HEK293 (cell line): ENCODE results near the gene CACTIN.

ENCODE experiments used
- KLF1 ChIP-seq: fragments of 450-650 bp; formaldehyde crosslinking; IDR thresholded peaks from 2 replicates; pipeline ENCODE4 v1.5.1; 2016; ENCODE audit warnings: missing biosample characterization, missing genetic modification characterization
- KLF8 ChIP-seq: fragments of 450-650 bp; formaldehyde crosslinking; IDR thresholded peaks from 2 replicates; pipeline ENCODE4 v1.5.1; 2016; ENCODE audit warnings: missing biosample characterization, missing genetic modification characterization
- MYNN ChIP-seq: fragments of 450-650 bp; formaldehyde crosslinking; IDR thresholded peaks from 2 replicates; pipeline ENCODE4 v1.5.1; 2016; ENCODE audit warnings: missing biosample characterization, missing genetic modification characterization, borderline replicate concordance
- PRDM4 ChIP-seq: fragments of 450-650 bp; formaldehyde crosslinking; IDR thresholded peaks from 2 replicates; pipeline ENCODE4 v1.5.1; 2017; ENCODE audit warnings: missing biosample characterization, missing genetic modification characterization
- RBAK ChIP-seq: fragments of 450-650 bp; formaldehyde crosslinking; IDR thresholded peaks from 2 replicates; pipeline ENCODE4 v1.5.1; 2016; ENCODE audit warnings: missing biosample characterization, missing genetic modification characterization
- TRIM28 ChIP-seq: IDR thresholded peaks from 2 replicates; pipeline ENCODE4 v1.6.1; 2011; ENCODE audit warnings: low read length, control low read depth, borderline replicate concordance
- ZFHX2 ChIP-seq: fragments of 450-650 bp; formaldehyde crosslinking; conservative IDR thresholded peaks from 2 replicates; pipeline ENCODE4 v1.5.1; 2016; ENCODE audit warnings: missing biosample characterization, missing genetic modification characterization
- ZNF501 ChIP-seq: fragments of 450-650 bp; formaldehyde crosslinking; IDR thresholded peaks from 2 replicates; pipeline ENCODE4 v1.5.1; 2016; ENCODE audit warnings: missing biosample characterization, missing genetic modification characterization
- ZNF621 ChIP-seq: fragments of 450-650 bp; formaldehyde crosslinking; IDR thresholded peaks from 2 replicates; pipeline ENCODE4 v1.5.1; 2017; ENCODE audit warnings: missing biosample characterization, missing genetic modification characterization
- TF ChIP-seq, protein P1 (sequence below): fragments of 450-650 bp; formaldehyde crosslinking; IDR thresholded peaks from 2 replicates; pipeline ENCODE4 v1.5.1; 2016; ENCODE audit warnings: missing biosample characterization, missing genetic modification characterization
- TF ChIP-seq, protein P2 (sequence below): fragments of 450-650 bp; formaldehyde crosslinking; optimal IDR thresholded peaks from 2 replicates; pipeline ENCODE3; 2016; ENCODE audit warnings: missing biosample characterization, mild to moderate bottlenecking, missing genetic modification characterization
- TF ChIP-seq, protein P3 (sequence below): fragments of 450-650 bp; formaldehyde crosslinking; IDR thresholded peaks from 2 replicates; pipeline ENCODE4 v1.5.1; 2016; ENCODE audit warnings: missing biosample characterization, missing genetic modification characterization, low read depth

DNA sequence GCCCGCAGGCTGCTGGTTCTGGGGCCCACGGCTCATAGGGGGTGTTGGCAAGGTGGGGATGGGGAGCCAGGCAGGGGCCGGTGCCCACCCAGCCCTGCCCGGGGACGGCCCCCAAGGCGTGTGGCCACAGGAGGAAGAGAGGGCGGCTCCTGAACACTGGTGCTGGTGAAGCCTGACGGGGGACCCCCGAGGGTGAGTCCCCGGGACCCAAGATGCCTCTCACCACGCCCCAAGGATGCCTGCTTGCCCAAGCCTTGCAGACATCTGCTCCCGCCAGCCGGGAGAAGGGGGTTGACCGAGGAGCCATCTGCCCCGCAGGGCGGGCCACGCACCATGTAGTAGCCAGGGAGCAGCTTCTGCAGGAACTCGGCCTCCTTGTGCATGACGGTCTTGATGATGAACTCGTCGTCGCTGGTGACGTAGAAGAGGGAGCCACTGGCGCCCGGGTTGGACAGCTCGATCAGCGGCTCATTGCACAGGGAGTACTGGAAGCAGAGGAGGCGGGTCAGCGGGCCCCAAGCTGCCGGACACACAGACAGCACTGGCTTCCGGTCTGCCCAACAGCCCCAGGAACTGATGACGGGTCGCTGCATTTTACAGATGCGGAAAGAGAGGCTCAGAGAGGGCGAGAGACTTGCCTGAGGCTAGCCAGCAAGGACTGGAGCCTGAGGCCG is 29.6 kb upstream of the CACTIN start:
- TF ChIP-seq RBAK (tag by site-specific recombination) (no peak), ZNF621 (no peak), MYNN (tag by site-specific recombination) (no peak), KLF8 (no peak), TRIM28 (no peak), KLF1 (tag by site-specific recombination) (no peak), ZNF501 (tag by site-specific recombination) (no peak), ZFHX2 (tag by site-specific recombination) (no peak), PRDM4 (tag by site-specific recombination) (no peak)
- TF ChIP-seq, protein P1, sequence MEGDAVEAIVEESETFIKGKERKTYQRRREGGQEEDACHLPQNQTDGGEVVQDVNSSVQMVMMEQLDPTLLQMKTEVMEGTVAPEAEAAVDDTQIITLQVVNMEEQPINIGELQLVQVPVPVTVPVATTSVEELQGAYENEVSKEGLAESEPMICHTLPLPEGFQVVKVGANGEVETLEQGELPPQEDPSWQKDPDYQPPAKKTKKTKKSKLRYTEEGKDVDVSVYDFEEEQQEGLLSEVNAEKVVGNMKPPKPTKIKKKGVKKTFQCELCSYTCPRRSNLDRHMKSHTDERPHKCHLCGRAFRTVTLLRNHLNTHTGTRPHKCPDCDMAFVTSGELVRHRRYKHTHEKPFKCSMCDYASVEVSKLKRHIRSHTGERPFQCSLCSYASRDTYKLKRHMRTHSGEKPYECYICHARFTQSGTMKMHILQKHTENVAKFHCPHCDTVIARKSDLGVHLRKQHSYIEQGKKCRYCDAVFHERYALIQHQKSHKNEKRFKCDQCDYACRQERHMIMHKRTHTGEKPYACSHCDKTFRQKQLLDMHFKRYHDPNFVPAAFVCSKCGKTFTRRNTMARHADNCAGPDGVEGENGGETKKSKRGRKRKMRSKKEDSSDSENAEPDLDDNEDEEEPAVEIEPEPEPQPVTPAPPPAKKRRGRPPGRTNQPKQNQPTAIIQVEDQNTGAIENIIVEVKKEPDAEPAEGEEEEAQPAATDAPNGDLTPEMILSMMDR (tag by site-specific recombination): no peak
- TF ChIP-seq, protein P2, sequence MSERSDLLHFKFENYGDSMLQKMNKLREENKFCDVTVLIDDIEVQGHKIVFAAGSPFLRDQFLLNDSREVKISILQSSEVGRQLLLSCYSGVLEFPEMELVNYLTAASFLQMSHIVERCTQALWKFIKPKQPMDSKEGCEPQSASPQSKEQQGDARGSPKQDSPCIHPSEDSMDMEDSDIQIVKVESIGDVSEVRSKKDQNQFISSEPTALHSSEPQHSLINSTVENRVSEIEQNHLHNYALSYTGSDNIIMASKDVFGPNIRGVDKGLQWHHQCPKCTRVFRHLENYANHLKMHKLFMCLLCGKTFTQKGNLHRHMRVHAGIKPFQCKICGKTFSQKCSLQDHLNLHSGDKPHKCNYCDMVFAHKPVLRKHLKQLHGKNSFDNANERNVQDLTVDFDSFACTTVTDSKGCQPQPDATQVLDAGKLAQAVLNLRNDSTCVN: no peak
- TF ChIP-seq, protein P3, sequence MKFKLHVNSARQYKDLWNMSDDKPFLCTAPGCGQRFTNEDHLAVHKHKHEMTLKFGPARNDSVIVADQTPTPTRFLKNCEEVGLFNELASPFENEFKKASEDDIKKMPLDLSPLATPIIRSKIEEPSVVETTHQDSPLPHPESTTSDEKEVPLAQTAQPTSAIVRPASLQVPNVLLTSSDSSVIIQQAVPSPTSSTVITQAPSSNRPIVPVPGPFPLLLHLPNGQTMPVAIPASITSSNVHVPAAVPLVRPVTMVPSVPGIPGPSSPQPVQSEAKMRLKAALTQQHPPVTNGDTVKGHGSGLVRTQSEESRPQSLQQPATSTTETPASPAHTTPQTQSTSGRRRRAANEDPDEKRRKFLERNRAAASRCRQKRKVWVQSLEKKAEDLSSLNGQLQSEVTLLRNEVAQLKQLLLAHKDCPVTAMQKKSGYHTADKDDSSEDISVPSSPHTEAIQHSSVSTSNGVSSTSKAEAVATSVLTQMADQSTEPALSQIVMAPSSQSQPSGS: no peak
